HG02938 (cell line): ENCODE results near the gene LDHD.
"Not testable (repeated sequence)": the region's sequence is repeated elsewhere in the genome, so short reads cannot be mapped to it uniquely, and the experiment has no call there.

Experiments used
- ATAC-seq: cut with Tn5 transposase; IDR thresholded peaks from one replicate; pipeline ENCODE4 v1.9.1; 2021; ENCODE audit warnings: mild to moderate bottlenecking, moderate library complexity; ENCODE audit not compliant: unreplicated experiment

Gene LDHD

GRCh38 chr16:75116081-75116910 lies at the start of gene LDHD:
LDHD (minus strand) TSS chr16:75116780; CDS start chr16:75116720, 60 bp downstream.
- ATAC-seq = no peak

DNA sequence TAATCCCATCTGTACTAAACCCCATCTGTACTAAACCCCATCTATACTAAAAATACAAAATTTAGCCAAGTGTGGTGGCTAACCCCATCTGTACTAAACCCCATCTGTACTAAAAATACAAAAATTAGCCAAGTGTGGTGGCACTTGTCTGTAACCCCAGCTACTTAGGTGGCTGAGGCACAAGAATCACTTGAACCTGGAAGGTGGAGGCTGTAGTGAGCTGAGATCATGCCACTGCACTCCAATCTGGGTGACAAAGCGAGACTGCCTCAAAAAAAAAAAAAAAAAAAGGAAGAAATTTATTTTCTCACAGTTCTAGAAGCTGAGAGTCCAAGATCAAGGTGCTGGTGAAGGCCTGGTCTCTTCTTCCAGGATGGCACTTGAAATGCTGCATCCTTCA lies 43.8 kb upstream of the LDHD start:
- no peak for ATAC-seq

- no peak for ATAC-seq
Observed at GRCh38 chr16:75152635-75153034, 36.1 kb upstream of the LDHD start.

- ATAC-seq = no peak
Observed at GRCh38 chr16:75151798-75152197, 35.2 kb upstream of the LDHD start.

- ATAC-seq = peak; percentile 80
Observed at GRCh38 chr16:75148311-75149195, 32.0 kb upstream of the LDHD start, which contains the start of gene ZFP1. ZFP1 (plus strand) TSS chr16:75148524; CDS start chr16:75152952, 4,428 bp downstream.

GRCh38 chr16:75147968-75148310 lies 31.4 kb upstream of the LDHD start:
- ATAC-seq = no peak

DNA sequence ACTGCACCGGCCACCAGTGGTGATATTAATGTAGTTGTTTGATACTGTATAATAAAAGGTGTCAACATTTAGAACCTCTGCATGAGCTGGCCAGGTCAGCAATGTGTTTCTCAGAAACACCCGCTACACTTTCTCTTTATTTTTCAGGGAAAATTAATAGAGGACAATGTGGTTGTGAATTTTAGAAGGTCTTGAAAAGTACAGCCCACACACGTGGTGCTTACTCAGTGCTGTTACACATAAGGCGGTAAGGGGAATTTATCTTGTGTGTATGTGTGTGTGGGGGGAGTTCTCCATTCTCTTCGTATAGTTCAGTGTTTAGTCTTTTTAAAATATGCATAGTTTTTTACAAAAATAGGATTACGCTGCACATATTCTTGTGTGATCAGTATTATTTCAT lies 27.4 kb upstream of the LDHD start:
- ATAC-seq = no peak

GRCh38 chr16:75139498-75139897 lies 22.9 kb upstream of the LDHD start:
- ATAC-seq = no peak

- ATAC-seq = no peak
Observed at GRCh38 chr16:75138636-75139035, 22.1 kb upstream of the LDHD start.

- no peak for ATAC-seq
Observed at GRCh38 chr16:75138233-75138632, 21.7 kb upstream of the LDHD start.

GRCh38 chr16:75131081-75131480 lies 14.5 kb upstream of the LDHD start:
- ATAC-seq = no peak

GRCh38 chr16:75130150-75130771 lies 13.7 kb upstream of the LDHD start:
- no peak for ATAC-seq

GRCh38 chr16:75129421-75130149 lies 13.0 kb upstream of the LDHD start:
- ATAC-seq = not testable (repeated sequence)

- ATAC-seq = no peak
Observed at GRCh38 chr16:75127713-75128415, 11.3 kb upstream of the LDHD start.

DNA sequence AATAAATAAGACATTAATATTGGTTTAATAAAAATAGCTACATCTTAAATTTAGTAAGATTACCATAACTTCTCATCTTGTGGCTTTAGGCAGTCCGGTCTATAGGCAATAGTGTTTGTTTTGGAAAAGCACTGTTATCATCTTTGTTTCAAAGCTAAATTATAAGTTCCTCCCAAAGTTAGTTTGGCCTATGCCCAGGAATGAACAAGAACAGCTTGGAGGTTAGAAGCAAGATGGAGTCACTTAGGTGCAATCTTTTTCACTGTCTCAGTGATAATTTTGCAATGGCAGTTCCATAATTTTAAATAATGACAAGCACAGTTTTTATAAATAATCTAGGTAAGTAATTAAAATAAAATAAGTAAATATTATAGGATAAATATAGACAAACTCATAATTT lies 6.0 kb upstream of the LDHD start:
- ATAC-seq = no peak

GRCh38 chr16:75121949-75122568 lies 5.5 kb upstream of the LDHD start:
- ATAC-seq = no peak

- no peak for ATAC-seq
Observed at GRCh38 chr16:75120253-75120652, 3.7 kb upstream of the LDHD start.

DNA sequence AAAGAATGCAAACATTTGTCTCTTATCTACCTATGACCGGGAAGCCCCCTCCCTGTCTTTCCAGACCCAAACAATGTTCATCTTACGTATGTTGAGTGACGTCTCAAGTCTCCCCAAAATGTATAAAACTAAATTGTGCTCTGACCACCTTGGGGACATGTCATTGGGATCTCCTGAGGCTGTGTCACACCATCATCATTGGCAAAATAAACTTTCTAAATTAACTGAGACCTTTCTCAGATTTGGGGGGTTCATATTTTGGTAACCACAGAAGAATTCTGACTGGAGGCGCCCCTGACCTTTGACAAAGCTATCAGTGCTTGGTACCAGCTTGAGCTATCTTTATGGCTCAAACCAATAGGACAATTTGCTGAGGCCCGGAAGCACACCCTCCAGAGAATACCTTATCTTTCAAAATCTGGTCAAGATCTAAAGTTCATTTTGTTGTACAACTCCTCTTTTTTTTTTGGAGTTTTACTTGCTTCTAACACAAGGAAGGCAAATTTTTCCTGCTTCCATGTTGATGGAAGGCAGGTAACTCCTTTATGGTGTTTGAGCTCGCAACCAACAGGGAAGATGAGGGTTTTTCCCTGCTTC lies 2.5 kb upstream of the LDHD start:
- ATAC-seq = no peak

DNA sequence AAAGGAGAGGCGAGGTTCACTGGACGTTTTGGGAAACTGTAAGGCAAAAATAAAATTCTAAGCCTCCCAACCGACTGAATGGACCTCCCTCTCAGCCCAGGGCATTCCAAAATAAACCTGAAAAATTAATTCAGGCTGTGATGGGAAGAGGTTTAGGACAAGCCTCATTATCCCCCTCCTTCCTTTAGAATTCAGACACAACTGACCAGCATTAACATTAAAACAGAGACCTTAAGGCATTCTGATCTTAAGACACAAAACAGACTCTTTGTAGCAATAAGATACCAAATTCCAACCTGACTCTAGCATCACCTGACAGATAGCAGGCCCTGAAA lies 298 bp upstream of the LDHD start:
- ATAC-seq = no peak
